Loucy (cell line): Measurements from ENCODE around the gene HLA-DRB5.

Experiments
- CTCF ChIP-seq: fragments of 200-600 bp; sonication (generic); conservative IDR thresholded peaks from 2 replicates; pipeline ENCODE4 v1.5.1; 2014; ENCODE audit warnings: mild to moderate bottlenecking, antibody characterized with exemption, low read length
- EZH2phosphoT487 ChIP-seq: fragments of 200-600 bp; IDR thresholded peaks from 2 replicates; pipeline ENCODE4 v1.6.1; 2018; ENCODE audit warnings: antibody characterized with exemption, mild to moderate bottlenecking, moderate library complexity, borderline replicate concordance

- no peak for TF ChIP-seq CTCF
- no peak for TF ChIP-seq EZH2phosphoT487
Observed at GRCh38 chr6:32539839-32540238, 9.8 kb upstream of the HLA-DRB5 start.
